Measurements from ENCODE around the gene GGT6. TPM values are rescaled to one million over a fixed set of nuclear protein-coding genes. Genes with fewer than 3 reads are reported as not detected.

The GGT6 gene
- total RNA-seq, 2 experiments from 2014 or later: not detected

DNA sequence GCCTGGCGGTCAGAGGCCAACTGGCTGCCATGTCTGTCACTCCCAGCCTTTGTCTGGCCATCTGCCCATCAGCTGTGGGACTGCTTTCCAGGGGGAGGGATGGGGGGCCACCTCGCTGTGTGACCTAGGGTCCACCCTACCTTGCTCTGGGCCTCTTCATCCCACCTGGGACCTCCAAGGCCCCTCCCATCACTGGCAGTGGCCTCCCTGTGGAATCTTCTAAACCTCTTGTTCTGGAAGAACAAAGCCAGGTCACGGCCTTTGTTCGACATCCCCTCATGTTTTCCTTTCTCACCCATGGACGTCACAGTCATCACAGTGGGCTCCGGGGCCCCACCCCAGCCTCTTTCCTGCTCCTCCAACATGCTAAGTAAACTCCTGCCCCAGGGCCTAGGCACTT, 37.7 kb downstream of the GGT6 start:
- Mint-ChIP-seq H3K9me3 (no peaks in the 10 kb centered on the region), H3K4me3 (no peak overlapping the region), H3K27me3 (no peaks in the 10 kb centered on the region), H3K36me3 (ENCODE audit: low read depth) (no peaks in the 10 kb centered on the region), H3K27ac (no peak overlapping the region), H3K4me1 (ENCODE audit: low read depth) (no peaks in the 10 kb centered on the region)
- no peak for ATAC-seq (ENCODE audit: poor library complexity)
- intact Hi-C loops (cut with DNase I, micrococcal nuclease): no loop called here
- Histone ChIP-seq H3K36me3 (ENCODE audit: insufficient read depth, low read length) (no peaks in the 10 kb centered on the region), H3K4me3 (ENCODE audit: low read length) (no peak overlapping the region), H3K4me1 (ENCODE audit: insufficient read depth, low read length) (no peaks in the 10 kb centered on the region), H3K27me3 (ENCODE audit: control insufficient read depth in 1 of 2, insufficient read depth in 2 of 2, low read length in 2 of 2) (no peaks in the 10 kb centered on the region), H3K27ac (ENCODE audit: low read depth in 1 of 2, low read length in 2 of 2) (no peak overlapping the region), H3K9me3 (ENCODE audit: control insufficient read depth in 1 of 2, insufficient read depth in 1 of 2, low read length in 2 of 2) (no peaks in the 10 kb centered on the region)
- no peak for DNase-seq
- CTCF ChIA-PET: no interaction called here
- TF ChIP-seq, protein P1, sequence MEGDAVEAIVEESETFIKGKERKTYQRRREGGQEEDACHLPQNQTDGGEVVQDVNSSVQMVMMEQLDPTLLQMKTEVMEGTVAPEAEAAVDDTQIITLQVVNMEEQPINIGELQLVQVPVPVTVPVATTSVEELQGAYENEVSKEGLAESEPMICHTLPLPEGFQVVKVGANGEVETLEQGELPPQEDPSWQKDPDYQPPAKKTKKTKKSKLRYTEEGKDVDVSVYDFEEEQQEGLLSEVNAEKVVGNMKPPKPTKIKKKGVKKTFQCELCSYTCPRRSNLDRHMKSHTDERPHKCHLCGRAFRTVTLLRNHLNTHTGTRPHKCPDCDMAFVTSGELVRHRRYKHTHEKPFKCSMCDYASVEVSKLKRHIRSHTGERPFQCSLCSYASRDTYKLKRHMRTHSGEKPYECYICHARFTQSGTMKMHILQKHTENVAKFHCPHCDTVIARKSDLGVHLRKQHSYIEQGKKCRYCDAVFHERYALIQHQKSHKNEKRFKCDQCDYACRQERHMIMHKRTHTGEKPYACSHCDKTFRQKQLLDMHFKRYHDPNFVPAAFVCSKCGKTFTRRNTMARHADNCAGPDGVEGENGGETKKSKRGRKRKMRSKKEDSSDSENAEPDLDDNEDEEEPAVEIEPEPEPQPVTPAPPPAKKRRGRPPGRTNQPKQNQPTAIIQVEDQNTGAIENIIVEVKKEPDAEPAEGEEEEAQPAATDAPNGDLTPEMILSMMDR (IDR thresholded peaks at IDR 0.05): no peak
- POLR2A ChIA-PET: no interaction called here

DNA sequence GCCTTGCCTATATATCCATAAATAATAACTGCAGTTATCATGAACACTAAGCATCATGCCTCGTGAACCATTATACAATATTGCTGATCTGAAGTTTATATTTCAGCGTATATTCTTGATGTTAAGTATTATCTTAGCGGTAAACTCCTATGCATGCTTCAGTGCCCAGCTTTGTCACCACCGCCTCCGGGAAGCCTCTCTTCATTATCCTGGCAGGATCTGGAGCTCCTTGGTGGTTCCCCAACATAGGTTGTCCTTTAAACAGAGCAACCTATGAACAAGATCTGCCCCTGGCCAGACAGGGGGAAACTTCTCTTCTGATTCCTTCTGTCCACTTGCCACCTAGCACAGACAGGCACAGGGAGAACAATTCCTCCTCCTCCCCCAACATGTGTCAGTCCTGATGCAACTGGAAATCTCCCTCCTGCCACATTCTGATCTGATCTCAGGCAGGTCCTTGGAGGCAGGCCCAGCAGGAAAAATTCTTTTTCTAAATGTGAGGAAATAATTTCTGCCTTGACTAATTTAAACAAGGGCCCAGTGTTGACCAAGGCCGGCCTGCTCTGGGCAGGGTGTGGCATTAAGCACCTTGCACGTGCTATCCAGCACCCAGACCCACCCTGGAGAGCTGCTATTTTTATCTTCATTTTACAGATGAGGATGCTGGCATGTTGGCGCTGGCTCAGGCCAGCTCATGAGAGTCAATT, 39.3 kb downstream of the GGT6 start:
- no peaks in the 10 kb centered on the region for H3K4me1 ChIP-seq (ENCODE audit: insufficient read depth, low read length)
- DNase-seq: no peak
- no peaks in the 10 kb centered on the region for H3K9me3 ChIP-seq (ENCODE audit: control insufficient read depth in 1 of 2, insufficient read depth in 1 of 2, low read length in 2 of 2)
- Mint-ChIP-seq H3K9me3 (no peaks in the 10 kb centered on the region), H3K4me1 (ENCODE audit: low read depth) (no peaks in the 10 kb centered on the region), H3K36me3 (ENCODE audit: low read depth) (no peaks in the 10 kb centered on the region), H3K4me3 (no peak overlapping the region), H3K27ac (no peak overlapping the region), H3K27me3 (no peaks in the 10 kb centered on the region)
- H3K36me3 ChIP-seq (ENCODE audit: insufficient read depth, low read length): no peaks in the 10 kb centered on the region
- no peaks in the 10 kb centered on the region for H3K27me3 ChIP-seq (ENCODE audit: control insufficient read depth in 1 of 2, insufficient read depth in 2 of 2, low read length in 2 of 2)
- TF ChIP-seq, protein P1 (IDR thresholded peaks at IDR 0.05): no peak
- H3K4me3 ChIP-seq (ENCODE audit: low read length): no peak overlapping the region
- no peak for ATAC-seq (ENCODE audit: poor library complexity)
- ChIA-PET POLR2A (no interaction called here), CTCF (no interaction called here)
- intact Hi-C loops (cut with DNase I, micrococcal nuclease): no loop called here
- H3K27ac ChIP-seq (ENCODE audit: low read depth in 1 of 2, low read length in 2 of 2): no peak overlapping the region

DNA sequence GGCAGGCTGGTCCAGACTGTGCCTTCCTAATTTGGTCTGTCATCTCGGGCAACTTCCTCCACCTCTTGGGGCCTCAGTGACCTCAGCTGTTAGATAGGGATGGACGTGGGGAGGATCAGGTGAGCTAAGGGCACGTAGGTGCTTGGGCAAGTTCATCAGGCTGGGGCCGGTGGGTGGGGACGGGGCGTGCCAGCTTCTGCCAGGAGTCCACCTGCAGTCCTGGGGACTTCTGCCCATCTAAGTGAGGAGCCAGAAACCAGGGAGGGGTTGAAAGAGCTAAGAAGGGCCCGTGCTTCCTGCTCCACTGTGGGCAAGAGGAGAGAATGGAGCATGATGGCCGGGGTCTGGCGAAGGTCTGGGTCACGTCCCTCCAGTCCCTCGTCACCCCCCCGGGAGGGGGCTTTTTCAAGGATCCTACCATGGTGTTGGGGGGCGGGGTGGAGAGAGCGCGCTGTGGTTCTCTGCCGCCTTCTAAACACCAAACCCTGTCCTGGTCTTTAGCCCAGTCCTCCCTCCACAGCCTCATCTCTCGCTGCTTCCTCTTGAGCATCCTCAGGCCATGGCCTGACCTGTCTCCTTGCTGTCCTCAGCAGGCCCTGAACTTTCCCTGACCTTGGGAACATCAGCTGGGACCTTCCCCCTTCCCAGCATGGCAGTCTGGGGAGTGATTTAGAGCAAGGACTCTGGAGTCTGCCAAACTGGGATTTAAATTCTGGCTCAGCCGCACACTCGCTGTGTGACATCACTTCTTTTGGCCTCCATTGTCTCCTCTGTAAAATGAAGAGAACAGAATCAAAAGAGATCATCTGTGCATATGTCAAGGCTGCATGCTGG, 40.1 kb downstream of the GGT6 start:
- H3K27ac Mint-ChIP-seq: no peak overlapping the region
- POLR2A ChIA-PET: no interaction called here
- no peaks in the 10 kb centered on the region for H3K27me3 Mint-ChIP-seq
- CTCF ChIA-PET: no interaction called here
- H3K4me3 Mint-ChIP-seq: no peak overlapping the region
- Histone ChIP-seq H3K36me3 (ENCODE audit: insufficient read depth, low read length) (no peaks in the 10 kb centered on the region), H3K9me3 (ENCODE audit: control insufficient read depth in 1 of 2, insufficient read depth in 1 of 2, low read length in 2 of 2) (no peaks in the 10 kb centered on the region), H3K4me1 (ENCODE audit: insufficient read depth, low read length) (no peaks in the 10 kb centered on the region), H3K27me3 (ENCODE audit: control insufficient read depth in 1 of 2, insufficient read depth in 2 of 2, low read length in 2 of 2) (no peaks in the 10 kb centered on the region), H3K4me3 (ENCODE audit: low read length) (no peak overlapping the region), H3K27ac (ENCODE audit: low read depth in 1 of 2, low read length in 2 of 2) (no peak overlapping the region)
- TF ChIP-seq, protein P1 (IDR thresholded peaks at IDR 0.05): no peak
- H3K9me3 Mint-ChIP-seq: no peaks in the 10 kb centered on the region
- H3K36me3 Mint-ChIP-seq (ENCODE audit: low read depth): no peaks in the 10 kb centered on the region
- H3K4me1 Mint-ChIP-seq (ENCODE audit: low read depth): no peaks in the 10 kb centered on the region
- intact Hi-C loops (cut with DNase I, micrococcal nuclease): no loop called here
- ATAC-seq (ENCODE audit: poor library complexity) (no peak), DNase-seq (no peak)

Data from CD4-positive, alpha-beta T cell (primary cell).